IPS-11a (cell line): Measurements from ENCODE around the gene GPR85.

ENCODE experiments used
- H3K4me3 ChIP-seq: one replicate; pipeline ENCODE4 v1.5.1; 2013; ENCODE audit warnings: low read depth, low read length, control low read depth

Gene GPR85

GRCh38 chr7:113086431-113086888, at the start of gene GPR85:
Gene GPR85 (minus strand): TSS chr7:113086827. CDS start chr7:113084721, 2,106 bp downstream.
- peak within 1 kb of the TSS; percentile 48 for H3K4me3 ChIP-seq

- H3K4me3 ChIP-seq = no peak overlapping the region
Measured at GRCh38 chr7:113134025-113134424, 47.4 kb upstream of the GPR85 start.

- H3K4me3 ChIP-seq = no peak overlapping the region
Measured at GRCh38 chr7:113131367-113131766, 44.7 kb upstream of the GPR85 start.

- no peak overlapping the region for H3K4me3 ChIP-seq
Measured at GRCh38 chr7:113128031-113128430, 41.4 kb upstream of the GPR85 start.

GRCh38 chr7:113125728-113126127, 39.1 kb upstream of the GPR85 start:
- H3K4me3 ChIP-seq = no peak overlapping the region

GRCh38 chr7:113122744-113123143, 36.1 kb upstream of the GPR85 start:
- no peak overlapping the region for H3K4me3 ChIP-seq

- no peak overlapping the region for H3K4me3 ChIP-seq
Measured at GRCh38 chr7:113120647-113121046, 34.0 kb upstream of the GPR85 start.

- no peak overlapping the region for H3K4me3 ChIP-seq
Measured at GRCh38 chr7:113119429-113119828, 32.8 kb upstream of the GPR85 start.

- H3K4me3 ChIP-seq = peak within 1 kb of the TSS; percentile 49
Measured at GRCh38 chr7:113118074-113118959, 31.7 kb upstream of the GPR85 start, which contains the start of gene SMIM30. Gene SMIM30 (minus strand): TSS chr7:113118554. CDS start chr7:113117578, 976 bp downstream.

- H3K4me3 ChIP-seq = peak overlapping the region; percentile 49
Measured at GRCh38 chr7:113117374-113117774, 30.7 kb upstream of the GPR85 start.

GRCh38 chr7:113113912-113114311, 27.3 kb upstream of the GPR85 start:
- H3K4me3 ChIP-seq = no peak overlapping the region

GRCh38 chr7:113109718-113110117, 23.1 kb upstream of the GPR85 start:
- H3K4me3 ChIP-seq = no peak overlapping the region

- H3K4me3 ChIP-seq = no peak overlapping the region
Measured at GRCh38 chr7:113100121-113100603, 13.5 kb upstream of the GPR85 start.

- no peak overlapping the region for H3K4me3 ChIP-seq
Measured at GRCh38 chr7:113099284-113099919, 12.8 kb upstream of the GPR85 start.

GRCh38 chr7:113094517-113095249, 8.1 kb upstream of the GPR85 start:
- H3K4me3 ChIP-seq = no peak overlapping the region

GRCh38 chr7:113093561-113093960, 6.9 kb upstream of the GPR85 start:
- no peak overlapping the region for H3K4me3 ChIP-seq

GRCh38 chr7:113092762-113093161, 6.1 kb upstream of the GPR85 start:
- no peak overlapping the region for H3K4me3 ChIP-seq

GRCh38 chr7:113087071-113087998, 708 bp upstream of the GPR85 start:
- no peak overlapping the region for H3K4me3 ChIP-seq

GRCh38 chr7:113085781-113086390, 741 bp downstream of the GPR85 start:
- no peak overlapping the region for H3K4me3 ChIP-seq
